ENCODE measurements around the gene OR2G3.
A peak's percentile ranks its signal among the peaks of the same experiment; 100 is the strongest.

Gene OR2G3

GRCh38 chr1:247605286-247605685 lies at the start of gene OR2G3:
Gene OR2G3, plus strand, starts transcription at chr1:247605586. Its CDS starts 0 bp downstream, at chr1:247605586.
- no peak for DNase-seq

GRCh38 chr1:247557926-247558674 lies 47.3 kb upstream of the OR2G3 start:
- DNase-seq, result no peak

GRCh38 chr1:247561711-247562110 lies 43.7 kb upstream of the OR2G3 start:
- no peak for DNase-seq

GRCh38 chr1:247562198-247562597 lies 43.2 kb upstream of the OR2G3 start:
- DNase-seq, result no peak

GRCh38 chr1:247574236-247574635 lies 31.1 kb upstream of the OR2G3 start:
- DNase-seq, result no peak

- no peak for DNase-seq
Observed at GRCh38 chr1:247574664-247575063, 30.7 kb upstream of the OR2G3 start.

- peak; percentile 13 for DNase-seq
Observed at GRCh38 chr1:247576514-247576913, 28.9 kb upstream of the OR2G3 start.

- DNase-seq, result no peak
Observed at GRCh38 chr1:247578946-247579460, 26.4 kb upstream of the OR2G3 start.

- no peak for DNase-seq
Observed at GRCh38 chr1:247588060-247588459, 17.3 kb upstream of the OR2G3 start, which contains the start of gene OR2G2. Gene OR2G2, plus strand, starts transcription at chr1:247588360. Its CDS starts 0 bp downstream, at chr1:247588360.

- no peak for DNase-seq
Observed at GRCh38 chr1:247613405-247613804, 8.0 kb downstream of the OR2G3 start.

- no peak for DNase-seq
Observed at GRCh38 chr1:247614625-247615024, 9.2 kb downstream of the OR2G3 start.

GRCh38 chr1:247627951-247628350 lies 22.6 kb downstream of the OR2G3 start:
- no peak for DNase-seq

GRCh38 chr1:247638011-247638410 lies 32.6 kb downstream of the OR2G3 start:
- no peak for DNase-seq

GRCh38 chr1:247638781-247639180 lies 33.4 kb downstream of the OR2G3 start:
- DNase-seq, result no peak

- peak; percentile 23 for DNase-seq
Observed at GRCh38 chr1:247639381-247639981, 34.1 kb downstream of the OR2G3 start.

GRCh38 chr1:247642742-247643141 lies 37.4 kb downstream of the OR2G3 start:
- no peak for DNase-seq

- DNase-seq, result no peak
Observed at GRCh38 chr1:247646867-247647266, 41.5 kb downstream of the OR2G3 start.

GRCh38 chr1:247647864-247648263 lies 42.5 kb downstream of the OR2G3 start:
- DNase-seq, result no peak

GRCh38 chr1:247653040-247653439 lies 47.7 kb downstream of the OR2G3 start:
- DNase-seq, result no peak

Data from CD4-positive, alpha-beta T cell treated with Interleukin-21 for 1 hour (primary cell).